ENCODE measurements around the gene UBXN11.

GRCh38 chr1:26279456-26280332 lies 26.7 kb downstream of the UBXN11 start, which contains the start of gene SH3BGRL3:
- no peak for TF ChIP-seq GATA2 (IDR thresholded peaks at IDR 0.05; ENCODE audit: low read depth, low read length)
- TF ChIP-seq GATA3 (IDR thresholded peaks at IDR 0.05; ENCODE audit: low read depth, low read length) = no peak
